HEK293T (cell line): ENCODE data around the gene ACBD6.

Experiments
- ARNT ChIP-seq: fragments of 450-650 bp; IDR thresholded peaks from 2 replicates; pipeline ENCODE4 v1.6.1; 2017; ENCODE audit warnings: mild to moderate bottlenecking
- ELF4 ChIP-seq: fragments of 450-650 bp; IDR thresholded peaks from 2 replicates; pipeline ENCODE4 v1.6.1; 2017; ENCODE audit warnings: antibody characterized with exemption
- FOXM1 ChIP-seq: fragments of 450-650 bp; IDR thresholded peaks from 2 replicates; pipeline ENCODE4 v1.6.1; 2017; ENCODE audit warnings: mild to moderate bottlenecking, borderline replicate concordance
- HDGF ChIP-seq: fragments of 450-650 bp; IDR thresholded peaks from 2 replicates; pipeline ENCODE4 v1.6.1; 2017; ENCODE audit warnings: antibody characterized with exemption, borderline replicate concordance
- SP1 ChIP-seq: fragments of 450-650 bp; IDR thresholded peaks from 2 replicates; pipeline ENCODE4 v1.6.1; 2017
- ZNF384 ChIP-seq: fragments of 450-650 bp; IDR thresholded peaks from 2 replicates; pipeline ENCODE4 v1.6.1; 2016

GRCh38 chr1:180265871-180266270, 236.5 kb downstream of the ACBD6 start:
- TF ChIP-seq ELF4 (no peak), SP1 (no peak), ZNF384 (no peak), HDGF (no peak), FOXM1 (no peak), ARNT (no peak)
